RWPE1 (cell line): Measurements from ENCODE around the gene TIMP2.
A peak's percentile ranks its signal among the peaks of the same experiment; 100 is the strongest.

ENCODE experiments used
- CTCF ChIA-PET: fragments of 350-600 bp; sonication (Branson Sonifier 250); formaldehyde crosslinking; extraction: SDS; loops from one replicate; lab custom pipeline; 2021; lab: Yijun Ruan, JAX
- POLR2A ChIA-PET: fragments of 400-600 bp; formaldehyde crosslinking; extraction: SDS; loops from one replicate; lab custom pipeline; 2020; ENCODE audit warnings: antibody characterized with exemption; ENCODE audit not compliant: low non-redundant PET; lab: Yijun Ruan, JAX
- DNase-seq: peaks from one replicate; pipeline ENCODE4 v3.0.0; 2012; ENCODE audit warnings: low spot score
- H3K27ac ChIP-seq: fragments of 450-650 bp; 2 replicates; pipeline ENCODE4 v1.5.1; 2017
- CTCF ChIP-seq: fragments of 450-650 bp; conservative IDR thresholded peaks from 2 replicates; pipeline ENCODE4 v1.5.1; 2017; ENCODE audit warnings: low read depth, mild to moderate bottlenecking

Gene TIMP2

GRCh38 chr17:78898075-78898836, 26.9 kb downstream of the TIMP2 start:
- DNase-seq, result no peak
- CTCF ChIA-PET, result interaction anchor here (0.6 kb wide), 1 partner anchor 100 kb away, joined by 3 read pairs; no protein-coding TSS in a partner anchor
- H3K27ac ChIP-seq, result peak overlapping the region; percentile 56; the same call in 1 of the 2 replicates
- TF ChIP-seq CTCF, result no peak
- POLR2A ChIA-PET, result no interaction called here

DNA sequence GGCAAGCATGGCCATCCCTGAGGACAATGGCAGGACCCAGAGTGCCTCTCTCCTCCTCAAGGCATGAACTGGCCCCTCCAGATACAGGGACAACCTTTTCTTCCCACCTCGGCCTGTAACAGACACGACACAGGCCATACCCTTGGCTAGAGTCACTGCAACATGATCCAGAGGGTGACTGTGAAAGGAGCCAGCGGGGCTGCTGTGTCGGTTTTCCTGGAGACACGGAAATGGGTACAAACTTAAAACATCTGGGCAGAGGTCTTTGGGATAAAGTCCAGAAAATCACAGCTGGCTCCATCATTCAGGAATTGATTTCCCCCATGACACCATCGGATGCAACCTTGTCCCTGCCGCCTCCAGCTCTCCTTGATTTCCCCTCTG, 27.5 kb downstream of the TIMP2 start:
- POLR2A ChIA-PET, result no interaction called here
- H3K27ac ChIP-seq, result peak overlapping the region; percentile 30; the same call in 1 of the 2 replicates
- TF ChIP-seq CTCF, result no peak
- CTCF ChIA-PET, result interaction anchor here (0.6 kb wide), 1 partner anchor 99 kb away, joined by 3 read pairs; no protein-coding TSS in a partner anchor
- no peak for DNase-seq

- TF ChIP-seq CTCF, result no peak
- ChIA-PET CTCF (interaction anchor here (0.6 kb wide), 1 partner anchor 99 kb away, joined by 3 read pairs; no protein-coding TSS in a partner anchor), POLR2A (interaction anchor here (0.6 kb wide), 1 partner anchor 9 kb away, joined by 5 read pairs; no protein-coding TSS in a partner anchor)
- DNase-seq, result no peak
- H3K27ac ChIP-seq, result peak overlapping the region; percentile 30
These were observed 28.1 kb downstream of the TIMP2 start for GRCh38 chr17:78896834-78897663.

DNA sequence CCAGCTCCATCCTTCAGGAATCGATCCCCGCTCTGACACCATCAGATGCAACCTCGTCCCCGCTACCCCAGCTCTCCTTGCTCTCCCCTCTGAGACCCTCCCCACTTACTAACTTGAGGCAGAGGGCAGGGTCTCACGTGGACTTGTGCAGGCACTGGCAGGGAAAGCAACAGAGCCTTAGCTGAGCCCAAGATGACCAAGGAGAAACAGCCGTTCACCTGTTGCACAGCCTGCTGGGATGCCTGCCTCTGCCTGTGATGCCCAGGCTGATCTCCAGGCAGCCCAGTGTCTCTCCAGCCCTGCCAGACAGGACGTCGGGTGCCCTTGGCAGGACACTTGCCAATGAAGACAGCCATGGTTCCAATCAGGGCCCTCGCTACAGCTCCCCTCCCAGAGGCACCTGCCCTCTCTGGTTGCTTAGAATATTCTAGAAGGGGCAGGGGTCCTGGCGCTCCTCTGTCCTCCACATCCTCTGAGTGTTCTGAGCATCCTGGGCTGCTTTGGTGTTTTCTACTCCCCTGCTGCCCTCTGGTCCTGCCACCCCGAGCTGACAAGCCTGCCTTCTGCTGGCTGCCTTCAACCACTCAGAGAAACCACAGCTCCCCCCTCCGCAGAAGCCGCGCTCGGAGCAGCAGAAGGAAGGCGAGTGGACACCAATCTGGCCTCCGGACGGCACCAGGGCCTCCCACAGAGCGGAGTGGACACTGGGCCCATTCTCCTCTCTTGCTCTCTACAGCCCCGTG, 28.9 kb downstream of the TIMP2 start:
- ChIA-PET POLR2A (interaction anchor here (0.6 kb wide), 1 partner anchor 9 kb away, joined by 5 read pairs; no protein-coding TSS in a partner anchor), CTCF (no interaction called here)
- H3K27ac ChIP-seq, result peak overlapping the region; percentile 30
- no peak for TF ChIP-seq CTCF
- DNase-seq, result no peak

GRCh38 chr17:78895322-78895721, 29.9 kb downstream of the TIMP2 start:
- no peak for TF ChIP-seq CTCF
- ChIA-PET POLR2A (no interaction called here), CTCF (interaction anchor here (0.7 kb wide), 1 partner anchor 13 kb away, joined by 4 read pairs; no protein-coding TSS in a partner anchor)
- peak overlapping the region; percentile 30 for H3K27ac ChIP-seq
- no peak for DNase-seq
